Measurements from ENCODE around the gene TMEM38A. TPM values are rescaled to one million over a fixed set of nuclear protein-coding genes. Genes with fewer than 3 reads are reported as not detected.
"Not testable (repeated sequence)": the region's sequence is repeated elsewhere in the genome, so short reads cannot be mapped to it uniquely, and the experiment has no call there.

The TMEM38A gene
- total RNA-seq, 8 experiments from 2014 or later, result 1.2 to 7.4 (median 3.9) TPM

- H3K27ac ChIP-seq; in situ Hi-C loops (cut with MboI; ENCODE audit: low pct_unique_long_range_greater_than_20kb in 2 of 9, low sequenced_read_pairs in 9 of 9, unreplicated experiment in 9 of 9); H3K4me1 ChIP-seq (replicated peaks in 1 of 2); ATAC-seq (replicated peaks in 6 of 8); H3K4me3 ChIP-seq: not testable (repeated sequence)
- WGBS, 10 experiments, result 42 to 100% (median 73%) methylated on average over 1 to 3 of the region's 4 CpGs; no CpG with 5 or more reads in 4 of the 10 experiments
These were observed 7.8 kb downstream of the TMEM38A start for GRCh38 chr19:16668702-16669101.

- 86 to 100% (median 97%) methylated on average over 1 to 11 of the region's 13 CpGs; no CpG with 5 or more reads in 1 of the 10 experiments for WGBS, 10 experiments
- in situ Hi-C loops (cut with MboI; ENCODE audit: low pct_unique_long_range_greater_than_20kb in 2 of 9, low sequenced_read_pairs in 9 of 9, unreplicated experiment in 9 of 9), result no loop called here
- H3K4me3 ChIP-seq, result no peak overlapping the region
- no peak for ATAC-seq (replicated peaks in 6 of 8)
- H3K27ac ChIP-seq, result no peak overlapping the region
- H3K4me1 ChIP-seq (replicated peaks in 1 of 2), result no peaks in the 10 kb centered on the region
These were observed 9.4 kb downstream of the TMEM38A start for GRCh38 chr19:16670291-16670690.

GRCh38 chr19:16671652-16672274 is 10.8 kb downstream of the TMEM38A start:
- WGBS, 10 experiments, result 0 to 100% (median 83%) methylated on average over 1 to 11 of the region's 12 CpGs; no CpG with 5 or more reads in 1 of the 10 experiments
- in situ Hi-C loops (cut with MboI; ENCODE audit: low pct_unique_long_range_greater_than_20kb in 2 of 9, low sequenced_read_pairs in 9 of 9, unreplicated experiment in 9 of 9), result no loop called here
- Histone ChIP-seq H3K4me1 (replicated peaks in 1 of 2) (no peaks in the 10 kb centered on the region), H3K27ac (no peak overlapping the region), H3K4me3 (no peak overlapping the region)
- peak in 1 of 8 experiments; percentile 56 for ATAC-seq (replicated peaks in 6 of 8)

GRCh38 chr19:16673231-16673630 is 12.3 kb downstream of the TMEM38A start:
- WGBS, 10 experiments, result 73 to 100% (median 85%) methylated on average over 1 to 2 of the region's 3 CpGs; no CpG with 5 or more reads in 5 of the 10 experiments
- no peak overlapping the region for H3K4me3 ChIP-seq
- H3K27ac ChIP-seq, result no peak overlapping the region
- in situ Hi-C loops (cut with MboI; ENCODE audit: low pct_unique_long_range_greater_than_20kb in 2 of 9, low sequenced_read_pairs in 9 of 9, unreplicated experiment in 9 of 9), result no loop called here
- ATAC-seq (replicated peaks in 6 of 8), result no peak
- H3K4me1 ChIP-seq (replicated peaks in 1 of 2), result no peaks in the 10 kb centered on the region

- H3K4me3 ChIP-seq; H3K4me1 ChIP-seq (replicated peaks in 1 of 2); in situ Hi-C loops (cut with MboI; ENCODE audit: low pct_unique_long_range_greater_than_20kb in 2 of 9, low sequenced_read_pairs in 9 of 9, unreplicated experiment in 9 of 9); ATAC-seq (replicated peaks in 6 of 8); H3K27ac ChIP-seq: not testable (repeated sequence)
- WGBS, 10 experiments, result 0 to 90% (median 70%) methylated on average over 1 to 3 of the region's 4 CpGs; no CpG with 5 or more reads in 4 of the 10 experiments
These were observed 12.9 kb downstream of the TMEM38A start for GRCh38 chr19:16673839-16674238.

GRCh38 chr19:16676101-16676798 is 15.3 kb downstream of the TMEM38A start:
- Histone ChIP-seq H3K4me3 (no peak overlapping the region), H3K27ac (no peak overlapping the region), H3K4me1 (replicated peaks in 1 of 2) (no peaks in the 10 kb centered on the region)
- in situ Hi-C loops (cut with MboI; ENCODE audit: low pct_unique_long_range_greater_than_20kb in 2 of 9, low sequenced_read_pairs in 9 of 9, unreplicated experiment in 9 of 9), result no loop called here
- WGBS, 10 experiments, result 68 to 100% (median 86%) methylated on average over 1 to 11 of the region's 15 CpGs; no CpG with 5 or more reads in 1 of the 10 experiments
- ATAC-seq (replicated peaks in 6 of 8), result no peak

GRCh38 chr19:16677055-16677454 is 16.1 kb downstream of the TMEM38A start:
- Histone ChIP-seq H3K27ac (no peak overlapping the region), H3K4me3 (no peak overlapping the region), H3K4me1 (replicated peaks in 1 of 2) (no peaks in the 10 kb centered on the region)
- in situ Hi-C loops (cut with MboI; ENCODE audit: low pct_unique_long_range_greater_than_20kb in 2 of 9, low sequenced_read_pairs in 9 of 9, unreplicated experiment in 9 of 9), result no loop called here
- no peak for ATAC-seq (replicated peaks in 6 of 8)

- WGBS, 10 experiments, result 67 to 100% (median 90%) methylated on average over 1 to 9 of the region's 9 CpGs; no CpG with 5 or more reads in 1 of the 10 experiments
- Histone ChIP-seq H3K27ac (no peak overlapping the region), H3K4me1 (replicated peaks in 1 of 2) (no peaks in the 10 kb centered on the region), H3K4me3 (no peak overlapping the region)
- no peak for ATAC-seq (replicated peaks in 6 of 8)
- in situ Hi-C loops (cut with MboI; ENCODE audit: low pct_unique_long_range_greater_than_20kb in 2 of 9, low sequenced_read_pairs in 9 of 9, unreplicated experiment in 9 of 9), result no loop called here
These were observed 17.6 kb downstream of the TMEM38A start for GRCh38 chr19:16678498-16678897.

- H3K4me1 ChIP-seq (replicated peaks in 1 of 2), result no peaks in the 10 kb centered on the region
- H3K27ac ChIP-seq, result no peak overlapping the region
- WGBS, 10 experiments, result 60 to 95% (median 79%) methylated on average over 2 to 6 of the region's 11 CpGs; no CpG with 5 or more reads in 6 of the 10 experiments
- in situ Hi-C loops (cut with MboI; ENCODE audit: low pct_unique_long_range_greater_than_20kb in 2 of 9, low sequenced_read_pairs in 9 of 9, unreplicated experiment in 9 of 9), result no loop called here
- no peak for ATAC-seq (replicated peaks in 6 of 8)
- no peak overlapping the region for H3K4me3 ChIP-seq
These were observed 18.9 kb downstream of the TMEM38A start for GRCh38 chr19:16679811-16680210.

GRCh38 chr19:16682539-16682938 is 21.6 kb downstream of the TMEM38A start:
- no peak overlapping the region for H3K4me3 ChIP-seq
- WGBS, 10 experiments, result 40 to 100% methylated on average over 1 to 2 of the region's 2 CpGs; no CpG with 5 or more reads in 8 of the 10 experiments
- in situ Hi-C loops (cut with MboI; ENCODE audit: low pct_unique_long_range_greater_than_20kb in 2 of 9, low sequenced_read_pairs in 9 of 9, unreplicated experiment in 9 of 9), result no loop called here
- no peaks in the 10 kb centered on the region for H3K4me1 ChIP-seq (replicated peaks in 1 of 2)
- no peak overlapping the region for H3K27ac ChIP-seq
- ATAC-seq (replicated peaks in 6 of 8), result no peak

- Histone ChIP-seq H3K4me1 (replicated peaks in 1 of 2) (no peaks in the 10 kb centered on the region), H3K4me3 (no peak overlapping the region), H3K27ac (no peak overlapping the region)
- WGBS, 10 experiments, result 50 to 100% (median 92%) methylated on average over 1 to 3 of the region's 3 CpGs; no CpG with 5 or more reads in 2 of the 10 experiments
- ATAC-seq (replicated peaks in 6 of 8), result no peak
- in situ Hi-C loops (cut with MboI; ENCODE audit: low pct_unique_long_range_greater_than_20kb in 2 of 9, low sequenced_read_pairs in 9 of 9, unreplicated experiment in 9 of 9), result no loop called here
These were observed 23.3 kb downstream of the TMEM38A start for GRCh38 chr19:16684216-16684615.

GRCh38 chr19:16688084-16688483 is 27.1 kb downstream of the TMEM38A start:
- Histone ChIP-seq H3K4me3 (no peak overlapping the region), H3K27ac (no peak overlapping the region), H3K4me1 (replicated peaks in 1 of 2) (no peaks in the 10 kb centered on the region)
- no peak for ATAC-seq (replicated peaks in 6 of 8)
- 84 to 93% (median 84%) methylated on average over 5 to 7 of the region's 12 CpGs; no CpG with 5 or more reads in 7 of the 10 experiments for WGBS, 10 experiments
- in situ Hi-C loops (cut with MboI; ENCODE audit: low pct_unique_long_range_greater_than_20kb in 2 of 9, low sequenced_read_pairs in 9 of 9, unreplicated experiment in 9 of 9), result no loop called here

GRCh38 chr19:16698914-16699313 is 38.0 kb downstream of the TMEM38A start:
- no peaks in the 10 kb centered on the region for H3K4me1 ChIP-seq (replicated peaks in 1 of 2)
- H3K27ac ChIP-seq, result no peak overlapping the region
- in situ Hi-C loops (cut with MboI; ENCODE audit: low pct_unique_long_range_greater_than_20kb in 2 of 9, low sequenced_read_pairs in 9 of 9, unreplicated experiment in 9 of 9), result no loop called here
- WGBS, 10 experiments, result 0 to 88% (median 71%) methylated on average over 1 to 4 of the region's 5 CpGs; no CpG with 5 or more reads in 2 of the 10 experiments
- ATAC-seq (replicated peaks in 6 of 8), result no peak
- no peak overlapping the region for H3K4me3 ChIP-seq
